Measurements from ENCODE around the gene TECR.
"Not testable (repeated sequence)": the region's sequence is repeated elsewhere in the genome, so short reads cannot be mapped to it uniquely, and the experiment has no call there.

The TECR gene

GRCh38 chr19:14554382-14554812 is 25.0 kb downstream of the TECR start:
- TF ChIP-seq POLR2A (IDR thresholded peaks at IDR 0.05; ENCODE audit: low read length): no peak
- no peak for TF ChIP-seq GATA1 (IDR thresholded peaks at IDR 0.05; ENCODE audit: low read depth, low read length)
- DNase-seq: no peak

DNA sequence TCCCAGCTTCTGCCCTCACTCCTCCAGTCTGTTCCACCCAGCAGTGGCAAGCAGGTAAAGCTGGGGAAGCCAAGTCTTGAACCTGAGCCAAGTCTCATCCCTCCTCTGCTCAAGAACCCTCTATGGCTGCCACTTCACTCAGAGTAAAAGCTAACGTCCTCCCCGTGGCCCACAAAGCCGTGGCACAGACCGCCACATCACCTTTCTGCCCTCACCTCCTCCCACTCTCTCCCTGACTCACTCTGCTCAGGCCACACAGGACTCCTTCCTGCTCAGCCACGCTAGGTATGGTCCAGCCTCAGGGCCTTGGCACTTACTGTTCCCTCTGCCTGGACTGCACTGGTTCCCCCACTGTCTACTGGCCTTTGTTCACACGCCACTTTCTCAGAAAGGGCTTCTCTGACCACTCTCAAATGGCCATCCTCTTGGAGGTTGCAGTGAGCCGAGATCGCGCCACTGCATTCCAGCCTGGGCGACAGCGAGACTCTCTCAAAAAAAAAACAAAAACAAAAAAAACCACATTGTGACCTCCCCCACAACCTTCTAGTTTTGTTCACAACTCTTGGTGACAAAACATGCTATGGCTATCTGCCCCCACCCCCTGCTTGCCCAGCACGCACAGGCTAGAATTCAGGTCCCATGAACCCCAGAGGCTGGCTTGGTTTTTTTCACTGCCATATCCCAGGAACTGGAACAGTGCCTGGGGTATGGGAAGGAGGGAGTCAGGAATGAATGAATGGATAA is 26.7 kb downstream of the TECR start:
- DNase-seq: no peak

GRCh38 chr19:14556662-14557188 is 27.3 kb downstream of the TECR start:
- DNase-seq: peak; percentile 87 to 92
- TF ChIP-seq POLR2A (IDR thresholded peaks at IDR 0.05; ENCODE audit: low read length) (no peak), GATA1 (IDR thresholded peaks at IDR 0.05; ENCODE audit: low read depth, low read length) (no peak)

More for the DNA sequence above, 26.7 kb downstream of the TECR start:
- TF ChIP-seq POLR2A (IDR thresholded peaks at IDR 0.05; ENCODE audit: low read length) (no peak), GATA1 (IDR thresholded peaks at IDR 0.05; ENCODE audit: low read depth, low read length) (no peak)

DNA sequence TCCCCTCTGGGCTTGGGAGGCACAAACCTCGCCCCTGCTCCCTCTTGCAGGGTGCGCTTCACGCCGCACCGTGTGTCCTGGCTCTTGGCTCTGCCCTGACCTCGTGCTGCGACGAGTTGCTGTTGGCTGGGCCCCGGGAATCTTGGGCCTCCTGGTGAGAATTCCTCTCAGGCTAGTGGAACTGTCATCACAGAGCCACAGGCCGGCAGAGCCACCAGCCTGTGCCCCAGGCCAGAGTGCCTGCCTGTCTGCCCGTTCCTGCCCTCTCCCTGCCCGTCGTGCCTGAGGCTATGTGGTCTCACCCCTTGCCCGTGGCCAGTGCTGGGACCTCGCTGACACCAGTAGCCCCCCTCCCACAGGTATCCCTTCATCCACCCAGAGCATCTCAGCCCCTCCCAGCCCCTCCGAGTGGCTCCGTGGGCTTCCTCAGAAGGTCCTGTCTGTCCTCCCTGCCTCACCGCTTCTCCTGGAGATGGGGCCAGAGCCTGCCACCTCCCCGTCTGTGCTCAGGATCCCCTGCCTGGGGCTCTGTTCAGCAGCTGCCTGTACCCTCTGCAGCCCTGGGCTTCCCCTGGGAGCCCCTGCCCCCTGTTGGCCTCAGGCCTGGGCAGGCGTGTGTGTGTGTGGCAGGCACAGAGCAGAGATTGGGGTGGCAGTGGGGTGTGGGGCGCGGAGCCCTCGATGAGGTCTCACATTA is 29.1 kb downstream of the TECR start:
- DNase-seq: no peak
- TF ChIP-seq GATA1 (IDR thresholded peaks at IDR 0.05; ENCODE audit: low read depth, low read length) (no peak), POLR2A (IDR thresholded peaks at IDR 0.05; ENCODE audit: low read length) (no peak)

DNA sequence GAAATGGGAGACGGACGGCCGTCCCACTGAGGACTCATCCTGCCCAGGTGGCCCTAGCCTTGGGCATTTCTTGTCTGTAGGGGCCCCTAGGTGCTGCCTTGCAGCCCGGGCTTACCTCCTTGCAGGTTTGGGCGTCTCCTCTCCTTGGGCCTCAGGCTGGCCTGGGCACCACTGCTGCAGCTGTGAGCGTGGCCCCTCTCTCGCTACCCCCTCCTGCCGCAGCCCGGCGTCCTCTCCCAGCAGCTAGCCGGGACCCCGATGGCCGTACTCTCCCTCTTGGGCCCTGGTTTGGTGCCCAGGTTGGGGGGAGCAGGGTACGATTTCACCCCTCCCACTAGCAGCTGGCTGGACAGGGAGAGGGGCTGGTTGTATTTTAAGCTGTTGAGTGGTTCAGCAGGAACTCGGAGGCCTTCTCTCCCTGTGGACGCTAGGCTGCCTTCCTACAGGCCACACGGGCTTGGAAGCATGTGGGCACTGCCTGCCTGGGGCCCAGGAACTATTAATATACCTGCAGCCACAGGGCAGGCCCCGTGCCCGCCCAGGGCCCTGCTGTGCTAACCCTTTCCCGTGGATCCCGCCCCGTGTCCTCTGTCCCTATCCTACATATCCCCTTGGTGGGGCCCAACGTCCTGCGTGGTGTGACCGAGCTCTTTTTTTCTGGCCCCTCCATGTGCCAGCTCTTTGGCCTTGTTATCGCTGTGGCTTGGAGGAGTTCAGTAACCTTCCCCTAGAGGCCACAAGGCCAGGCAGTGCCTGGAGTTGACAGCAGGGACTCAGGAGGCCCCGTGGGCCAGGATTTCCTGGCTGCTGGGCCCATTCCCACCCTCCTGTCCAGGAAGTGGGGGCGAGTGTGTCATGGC is 30.8 kb downstream of the TECR start:
- no peak for DNase-seq
- no peak for TF ChIP-seq POLR2A (IDR thresholded peaks at IDR 0.05; ENCODE audit: low read length)
- TF ChIP-seq GATA1 (IDR thresholded peaks at IDR 0.05; ENCODE audit: low read depth, low read length): no peak

- TF ChIP-seq GATA1 (IDR thresholded peaks at IDR 0.05; ENCODE audit: low read depth, low read length) (no peak), POLR2A (IDR thresholded peaks at IDR 0.05; ENCODE audit: low read length) (no peak)
- no peak for DNase-seq
Observed at GRCh38 chr19:14560776-14561108, 31.3 kb downstream of the TECR start.

GRCh38 chr19:14561249-14561648 is 31.9 kb downstream of the TECR start:
- DNase-seq: no peak
- no peak for TF ChIP-seq POLR2A (IDR thresholded peaks at IDR 0.05; ENCODE audit: low read length)

DNA sequence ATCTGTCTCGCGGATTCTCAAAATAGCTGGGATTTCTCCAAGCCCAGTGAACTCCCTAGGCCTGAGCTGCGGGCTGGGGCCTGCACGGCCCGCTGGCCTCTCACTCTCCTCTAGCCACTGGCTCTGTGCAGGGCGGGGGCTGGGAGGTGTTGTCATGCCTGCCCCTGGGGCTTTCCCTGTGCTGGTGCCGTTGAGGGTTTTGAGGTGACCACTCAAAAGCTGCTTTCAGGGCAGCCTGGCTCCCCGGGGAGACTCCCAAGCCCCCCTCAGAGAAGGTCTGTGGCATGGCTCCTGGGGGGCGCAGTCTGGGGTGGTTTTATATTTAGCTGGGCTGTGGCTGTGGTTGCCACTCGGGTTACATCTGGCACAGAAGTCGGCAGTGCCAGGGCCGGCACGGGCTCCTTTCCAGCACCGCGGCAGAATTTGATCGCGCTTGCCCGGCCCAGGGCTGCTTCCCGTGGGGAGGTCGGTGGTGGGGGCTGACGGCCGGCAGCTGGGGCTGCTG is 32.5 kb downstream of the TECR start:
- TF ChIP-seq POLR2A (IDR thresholded peaks at IDR 0.05; ENCODE audit: low read length) (no peak), GATA1 (IDR thresholded peaks at IDR 0.05; ENCODE audit: low read depth, low read length) (no peak)
- DNase-seq: no peak

DNA sequence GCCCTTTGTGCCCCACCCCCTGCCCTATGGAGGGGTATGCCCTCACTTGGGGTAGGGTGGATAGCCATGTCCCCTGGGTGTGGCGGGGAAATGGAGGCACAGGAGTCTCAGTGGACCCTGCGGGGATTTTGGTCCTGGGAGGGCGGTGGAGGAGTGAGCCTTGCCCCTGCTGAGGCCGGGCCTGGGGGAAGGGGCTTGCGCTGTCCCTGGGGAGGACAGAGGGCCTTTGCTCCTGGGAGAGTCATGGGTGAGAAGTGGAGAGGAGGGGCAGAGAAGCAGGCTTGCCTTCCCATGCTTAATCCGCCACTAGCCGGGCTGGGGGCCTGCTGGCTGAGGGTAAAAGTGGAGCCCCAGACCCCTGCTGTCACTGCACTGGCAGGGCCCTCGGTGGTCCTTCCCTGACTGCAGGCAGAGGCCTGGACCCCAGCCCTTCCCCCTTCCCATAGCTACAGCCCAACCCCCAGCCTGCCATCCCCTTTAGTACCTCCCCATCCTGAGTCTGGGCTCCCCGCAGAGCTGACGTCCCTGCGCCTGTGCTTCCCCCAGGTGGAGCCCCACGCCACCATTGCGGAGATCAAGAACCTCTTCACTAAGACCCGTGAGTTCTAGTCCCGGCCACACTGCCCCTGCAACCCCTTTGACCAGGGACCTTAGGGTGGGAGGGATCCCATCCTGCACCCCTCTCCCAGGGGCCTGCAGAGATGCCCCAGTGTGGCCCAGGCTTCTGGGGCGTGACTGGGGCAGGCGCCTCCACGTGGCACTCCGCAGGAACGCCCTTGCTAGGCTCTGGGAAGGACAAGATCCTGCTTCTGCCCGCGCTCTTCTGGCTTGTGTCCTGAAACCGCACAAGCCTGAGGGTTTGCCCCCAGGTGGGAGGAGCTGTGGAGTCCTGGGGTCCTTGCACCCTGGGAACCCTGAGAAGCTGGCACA is 33.5 kb downstream of the TECR start:
- no peak for TF ChIP-seq POLR2A (IDR thresholded peaks at IDR 0.05; ENCODE audit: low read length)
- TF ChIP-seq GATA1 (IDR thresholded peaks at IDR 0.05; ENCODE audit: low read depth, low read length): no peak
- DNase-seq: no peak

- TF ChIP-seq GATA1 (IDR thresholded peaks at IDR 0.05; ENCODE audit: low read depth, low read length) (no peak), POLR2A (IDR thresholded peaks at IDR 0.05; ENCODE audit: low read length) (no peak)
- no peak for DNase-seq
Observed at GRCh38 chr19:14563590-14563926, 34.2 kb downstream of the TECR start.

- DNase-seq: peak; percentile 64 to 79
- TF ChIP-seq GATA1 (IDR thresholded peaks at IDR 0.05; ENCODE audit: low read depth, low read length): no peak
- TF ChIP-seq POLR2A (IDR thresholded peaks at IDR 0.05; ENCODE audit: low read length): no peak
Observed at GRCh38 chr19:14563989-14564651, 34.7 kb downstream of the TECR start.

DNA sequence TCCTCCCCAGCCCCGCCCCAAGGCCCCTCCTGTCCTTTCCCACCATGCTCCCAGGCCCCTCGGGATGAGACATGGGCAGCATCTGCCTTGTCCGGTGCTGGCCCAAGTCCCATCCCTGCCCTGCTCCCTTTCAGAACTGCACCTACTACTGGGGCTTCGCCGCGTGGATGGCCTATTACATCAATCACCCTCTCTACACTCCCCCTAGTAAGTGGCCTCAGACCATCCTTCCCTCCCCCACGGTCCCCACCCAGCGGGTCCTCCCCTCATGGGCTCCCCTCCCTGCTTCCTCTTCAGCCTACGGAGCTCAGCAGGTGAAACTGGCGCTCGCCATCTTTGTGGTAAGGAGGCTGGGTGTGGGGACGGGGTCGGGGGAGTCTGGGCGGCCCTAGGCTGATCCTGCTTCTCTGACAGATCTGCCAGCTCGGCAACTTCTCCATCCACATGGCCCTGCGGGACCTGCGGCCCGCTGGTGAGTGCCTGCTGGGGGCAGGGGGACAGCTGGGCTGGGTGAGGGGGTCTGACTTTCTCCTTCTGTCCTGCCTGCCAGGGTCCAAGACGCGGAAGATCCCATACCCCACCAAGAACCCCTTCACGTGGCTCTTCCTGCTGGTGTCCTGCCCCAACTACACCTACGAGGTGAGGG is 35.4 kb downstream of the TECR start:
- DNase-seq: not testable (repeated sequence)

All from erythroblast (primary cell).